Stimulated activated CD4-positive, alpha-beta T cell treated with anti-CD3 and anti-CD28 coated beads, Interleukin-4, amount 100 ng/mL, for 24 hours (primary cell): Measurements from ENCODE around the gene CSNK2B.

Source experiments
- DNase-seq: peaks from one replicate; pipeline ENCODE4 v3.0.0-alpha.2; 2020

Gene CSNK2B

GRCh38 chr6:31662124-31662723, 3.7 kb upstream of the CSNK2B start:
- no peak for DNase-seq

DNA sequence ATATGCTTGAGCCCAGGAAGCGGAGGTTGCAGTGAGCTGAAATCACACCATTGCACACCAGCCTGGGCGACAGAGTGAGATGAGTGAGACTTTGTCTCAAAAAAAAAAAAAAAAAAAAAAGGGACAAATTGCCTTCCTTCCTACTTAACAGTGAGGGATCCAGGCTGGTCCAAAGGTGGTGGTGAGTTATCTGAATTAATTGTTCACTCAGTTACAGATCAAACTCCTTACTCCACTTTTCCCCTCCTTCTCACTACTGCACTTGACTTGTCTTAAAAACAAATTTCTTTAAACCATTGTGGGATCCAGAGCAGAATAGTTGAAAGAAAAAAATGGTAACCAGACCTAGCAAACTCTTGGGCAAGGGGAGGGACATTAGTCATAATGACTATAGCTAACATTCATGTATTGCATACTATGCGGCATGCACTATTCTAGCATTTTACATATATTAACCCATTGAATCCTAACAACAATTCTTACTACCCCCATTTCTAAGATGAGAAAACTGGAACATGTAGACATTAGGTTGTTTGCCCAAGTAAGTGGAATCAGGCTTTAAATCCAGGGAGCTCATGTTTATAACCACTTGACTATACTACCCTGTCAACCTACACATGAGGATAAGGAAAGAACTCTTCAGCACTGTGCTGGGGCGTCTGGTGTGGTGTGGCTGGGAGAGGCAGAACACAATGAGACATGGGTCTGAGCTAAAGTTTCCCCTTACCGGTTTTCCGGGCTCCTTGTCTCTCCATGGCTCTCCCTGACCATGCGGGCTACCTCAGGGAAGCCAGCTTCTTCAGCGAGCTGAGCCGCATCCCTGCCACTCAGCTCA, 2.5 kb upstream of the CSNK2B start:
- DNase-seq = no peak

- DNase-seq = no peak
These were observed 1.7 kb upstream of the CSNK2B start for GRCh38 chr6:31663961-31664789.

DNA sequence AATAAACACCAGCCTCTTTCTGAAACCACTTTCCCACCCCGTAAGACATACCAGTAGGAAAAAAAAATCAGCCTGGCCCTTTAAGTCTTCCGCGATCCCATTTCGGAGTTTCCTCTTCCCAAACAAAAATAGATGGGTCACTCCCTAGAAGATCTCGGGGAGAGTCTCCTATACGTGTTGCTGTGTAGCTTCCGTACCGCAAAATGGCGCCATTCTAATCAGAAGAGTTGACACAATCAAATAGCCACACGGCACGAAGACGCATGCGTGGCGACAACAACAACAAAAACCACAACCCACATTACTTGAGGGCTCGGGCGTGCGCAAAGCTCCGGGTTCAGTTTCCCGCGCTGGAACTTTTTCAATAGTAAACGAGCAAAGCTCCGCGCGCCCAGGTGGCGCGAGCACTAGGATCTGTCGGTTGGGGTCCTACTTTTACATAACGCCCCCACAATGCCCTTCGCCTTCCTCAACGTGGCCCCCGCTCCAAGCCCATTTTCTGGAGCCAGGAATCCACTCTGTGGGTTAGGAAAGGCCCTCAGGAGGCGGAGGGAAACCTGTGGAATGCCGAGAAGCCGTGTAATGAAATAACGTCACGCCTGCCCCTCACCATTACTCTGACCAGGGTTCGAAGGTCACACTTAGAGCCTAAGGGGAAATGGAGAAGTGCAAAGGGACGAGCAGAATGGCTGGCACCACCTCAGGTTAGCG, 935 bp upstream of the CSNK2B start, which contains the start of gene GPANK1:
TSS of gene GPANK1 (minus strand) at position 208 of the 711 bp plus-strand sequence. CDS start 519 bp downstream, outside the sequence.
- DNase-seq = peak; percentile 92

DNA sequence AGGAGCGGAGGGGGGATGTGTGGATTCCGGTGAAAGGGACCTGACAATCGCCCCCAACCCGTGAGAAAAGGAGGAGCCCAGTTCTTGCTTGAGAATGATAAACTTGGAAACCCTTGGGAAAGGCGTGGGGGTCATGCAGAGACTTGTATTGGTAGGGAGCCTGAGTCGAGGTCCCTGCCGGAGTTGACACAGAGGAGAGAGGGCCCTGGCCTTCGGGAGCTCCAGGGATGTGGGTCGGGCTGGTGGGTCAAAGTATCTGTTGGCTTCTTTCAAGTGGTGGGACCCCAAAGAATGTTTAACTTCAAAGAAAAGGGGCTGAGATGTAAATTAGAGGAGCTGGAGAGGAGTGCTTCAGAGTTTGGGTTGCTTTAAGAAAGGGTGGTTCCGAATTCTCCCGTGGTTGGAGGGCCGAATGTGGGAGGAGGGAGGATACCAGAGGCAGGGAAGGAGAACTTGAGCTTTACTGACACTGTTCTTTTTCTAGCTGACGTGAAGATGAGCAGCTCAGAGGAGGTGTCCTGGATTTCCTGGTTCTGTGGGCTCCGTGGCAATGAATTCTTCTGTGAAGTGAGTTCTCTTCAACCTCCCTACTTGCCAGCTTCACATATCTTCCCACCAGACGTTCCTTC, 571 bp downstream of the CSNK2B start:
- DNase-seq = no peak

GRCh38 chr6:31669676-31670075, 3.8 kb downstream of the CSNK2B start, which contains the start of gene LY6G5B:
Gene LY6G5B (plus strand): TSS chr6:31669976. CDS start chr6:31670951, 975 bp downstream.
- no peak for DNase-seq

DNA sequence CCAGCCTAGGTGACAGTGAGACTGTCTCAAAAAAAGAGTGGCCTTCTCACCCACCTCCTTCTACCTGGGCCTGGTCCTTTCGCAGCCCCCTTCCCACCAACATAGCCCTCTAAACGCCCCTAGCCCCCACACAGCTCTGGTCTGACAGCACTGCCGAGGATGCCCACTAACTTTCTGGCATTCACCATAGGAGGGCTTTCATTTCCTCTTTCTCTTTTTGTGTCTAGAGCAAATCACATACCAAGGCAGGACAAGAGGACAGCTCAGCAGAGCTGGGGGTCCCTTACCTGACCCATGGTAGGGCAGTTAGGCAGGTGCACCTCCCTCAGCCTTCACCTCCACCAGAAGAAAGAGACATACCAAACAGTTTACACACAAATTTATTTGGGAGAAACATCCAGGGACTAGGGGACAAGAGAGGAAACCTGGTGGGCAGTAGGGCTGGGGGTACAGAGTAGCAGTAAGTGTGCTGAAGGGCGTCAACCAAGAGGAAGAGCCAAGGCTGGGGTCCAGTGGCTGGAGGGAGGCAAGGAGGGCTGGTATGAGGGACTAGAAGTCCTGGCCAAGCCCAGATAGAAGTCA, 10.5 kb downstream of the CSNK2B start:
- DNase-seq = no peak

GRCh38 chr6:31676904-31677303, 11.0 kb downstream of the CSNK2B start:
- no peak for DNase-seq

DNA sequence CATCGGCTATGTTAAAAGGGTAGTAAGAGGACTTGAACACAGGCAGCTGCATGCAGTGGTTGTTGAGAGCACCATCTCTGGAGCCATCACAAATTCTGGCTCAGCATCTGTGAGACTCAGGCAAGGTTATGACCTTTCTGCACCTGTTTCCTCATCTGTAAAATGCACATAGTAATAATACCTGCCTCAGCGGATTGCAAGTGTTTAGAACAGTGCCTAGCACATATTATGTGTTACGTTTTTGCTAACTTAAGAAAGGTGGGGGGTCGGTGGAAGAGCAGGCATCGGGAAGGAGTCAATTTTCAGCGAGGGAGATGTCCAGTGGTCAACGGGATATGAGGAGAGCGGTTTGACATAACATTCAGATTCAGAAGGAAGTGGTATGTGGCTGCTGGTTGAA, 12.1 kb downstream of the CSNK2B start:
- DNase-seq = no peak

DNA sequence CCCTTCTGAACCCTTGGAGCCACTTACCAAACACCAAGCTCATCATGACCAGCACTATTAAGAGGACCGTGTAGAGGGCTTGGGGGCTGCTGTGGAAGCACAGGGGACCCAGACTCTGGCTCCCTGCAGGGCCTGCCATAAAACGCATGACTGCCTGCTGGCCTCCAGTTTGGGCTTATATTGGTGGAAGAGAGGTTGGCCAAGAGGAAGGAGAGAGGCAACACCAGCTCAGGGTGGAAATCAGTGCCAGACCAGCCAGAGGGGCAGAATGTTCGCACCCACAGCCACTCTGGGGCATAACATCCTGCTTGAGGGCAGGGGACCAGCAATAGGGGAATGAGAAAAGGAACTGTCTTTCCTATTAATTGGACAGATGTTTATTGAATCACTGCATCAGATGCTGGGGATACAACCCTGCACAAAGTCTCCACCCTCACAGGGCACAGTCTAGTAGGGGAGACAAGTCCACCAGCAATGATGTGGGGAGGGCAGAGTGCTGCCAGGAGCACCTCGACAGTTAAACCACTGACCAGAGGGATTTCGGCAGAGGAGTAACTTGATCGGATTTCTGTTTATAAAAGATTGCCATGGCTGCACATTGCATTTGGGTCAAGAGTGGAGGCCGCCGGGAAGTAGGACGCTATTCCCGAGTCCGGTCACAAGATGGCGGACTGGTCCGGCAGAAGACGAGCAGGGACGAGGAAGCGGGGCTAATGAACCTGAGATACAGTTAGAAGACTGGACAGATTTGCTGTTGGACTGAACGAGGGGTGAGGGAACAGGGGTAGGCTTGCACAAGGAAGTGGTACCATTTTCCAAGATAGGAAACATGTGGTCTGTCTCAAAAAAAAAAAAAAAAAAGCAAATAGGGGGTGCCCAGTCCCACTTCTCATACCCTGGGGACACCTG, 14.6 kb downstream of the CSNK2B start, which contains the start of gene LY6G5C:
TSS of gene LY6G5C (minus strand) at position 842 of the 909 bp plus-strand sequence. CDS start at position 148, 694 bp downstream.
- peak; percentile 74 for DNase-seq

GRCh38 chr6:31681135-31681671, 15.3 kb downstream of the CSNK2B start:
- DNase-seq = peak; percentile 48

GRCh38 chr6:31683591-31683990, 17.7 kb downstream of the CSNK2B start:
- no peak for DNase-seq

DNA sequence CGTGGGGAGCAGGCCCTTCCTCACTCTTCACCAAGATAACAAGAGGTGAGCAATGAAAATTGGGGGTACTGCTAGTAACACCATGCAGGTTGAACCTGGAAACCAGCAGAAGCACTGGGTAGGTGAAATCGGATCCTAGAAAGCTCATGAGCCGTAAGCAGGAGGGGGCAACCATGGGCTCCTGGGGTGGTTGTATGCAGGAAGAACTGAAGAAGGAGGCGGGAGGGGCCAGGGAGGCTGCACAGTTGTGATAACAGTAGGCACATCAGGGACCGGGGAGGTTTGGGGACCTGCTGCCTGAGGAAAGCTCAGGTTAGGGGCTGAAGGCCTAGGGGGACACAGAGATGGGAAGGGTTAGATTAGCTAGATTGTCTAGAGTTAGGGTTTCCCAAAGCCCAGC, 20.6 kb downstream of the CSNK2B start:
- no peak for DNase-seq

GRCh38 chr6:31687321-31687720, 21.4 kb downstream of the CSNK2B start:
- DNase-seq = no peak

DNA sequence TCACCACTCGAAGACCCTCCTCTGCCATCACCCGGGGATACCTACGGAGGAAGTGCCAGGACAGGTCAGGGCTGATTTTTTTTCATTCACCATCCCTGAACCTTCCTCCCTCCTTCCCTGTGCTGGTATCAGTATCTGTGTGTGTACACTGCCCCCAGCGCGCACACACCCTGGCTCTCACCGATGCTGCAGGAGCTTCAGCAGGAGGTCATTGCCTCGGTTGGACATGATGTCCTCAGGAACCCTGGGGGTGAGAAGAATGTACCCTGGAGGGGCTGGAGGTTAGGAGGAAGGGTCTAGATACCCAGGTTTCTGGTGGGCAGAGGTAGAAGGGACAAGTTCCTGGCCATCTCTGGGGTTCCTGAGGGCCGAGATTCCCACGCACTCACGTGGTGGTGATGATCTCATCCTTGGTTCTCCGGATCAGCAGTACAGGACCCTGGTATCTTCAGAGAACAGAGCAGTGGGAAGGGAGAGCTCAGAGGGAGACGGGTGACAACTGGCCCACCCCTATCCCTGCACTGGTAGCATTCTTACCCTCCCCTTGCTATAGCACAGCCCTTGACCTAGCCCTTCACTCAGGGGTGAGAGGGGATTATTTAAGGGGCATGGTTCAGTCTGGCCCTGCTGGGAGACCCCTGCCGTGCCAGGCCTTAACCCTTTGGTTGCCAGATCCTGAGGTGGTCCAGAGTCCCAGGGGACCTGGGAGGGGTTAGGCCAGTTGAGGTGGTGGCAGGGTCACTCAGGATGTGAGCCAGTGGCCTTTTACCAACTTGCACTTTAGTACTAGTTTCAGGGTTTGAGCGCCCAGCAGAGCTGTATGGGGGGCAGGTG, 22.2 kb downstream of the CSNK2B start:
- DNase-seq = no peak

- no peak for DNase-seq
These were observed 23.6 kb downstream of the CSNK2B start for GRCh38 chr6:31689249-31690110.

DNA sequence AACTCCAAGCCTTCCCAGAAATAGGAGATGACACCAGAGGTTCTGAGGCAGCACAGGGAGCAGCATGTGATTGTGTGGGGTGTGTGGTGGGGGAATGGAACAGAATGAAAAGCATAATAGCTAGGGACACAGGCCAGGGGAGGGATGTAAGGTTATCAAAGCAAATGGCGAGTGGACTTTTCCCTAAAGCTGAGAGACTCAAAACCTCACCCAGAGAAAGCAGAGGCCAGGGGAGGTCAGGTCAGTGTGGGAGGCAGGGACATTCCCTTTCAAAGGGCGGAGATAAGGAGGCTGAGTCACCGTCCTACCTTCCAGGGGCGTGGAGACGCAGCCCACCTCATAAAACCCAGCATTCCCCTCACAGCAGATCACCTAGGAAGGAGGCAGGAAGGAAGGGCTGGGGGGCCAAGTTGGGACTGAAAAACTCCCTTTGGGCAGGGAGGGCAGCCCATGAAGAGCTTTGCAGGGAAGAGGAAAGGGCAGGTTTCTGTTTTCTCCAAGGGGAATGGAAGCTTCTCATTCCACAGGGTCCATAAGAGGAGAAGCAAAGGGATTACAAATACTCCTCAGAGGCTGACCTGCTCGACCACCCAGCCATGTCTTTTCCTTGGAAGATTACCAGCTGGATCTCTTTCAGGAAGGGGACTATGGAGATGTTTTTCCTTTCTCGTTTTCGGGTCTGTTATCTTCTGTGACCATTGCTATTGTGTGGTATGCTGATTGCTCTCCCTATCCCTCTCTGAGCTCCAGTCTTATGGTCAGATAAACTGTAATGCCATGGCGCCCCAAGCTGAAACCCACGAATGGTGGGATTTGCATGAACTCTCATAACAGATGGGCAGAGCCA, 24.6 kb downstream of the CSNK2B start:
- DNase-seq = no peak
